ENCODE data around the gene NEO1.

The NEO1 gene

DNA sequence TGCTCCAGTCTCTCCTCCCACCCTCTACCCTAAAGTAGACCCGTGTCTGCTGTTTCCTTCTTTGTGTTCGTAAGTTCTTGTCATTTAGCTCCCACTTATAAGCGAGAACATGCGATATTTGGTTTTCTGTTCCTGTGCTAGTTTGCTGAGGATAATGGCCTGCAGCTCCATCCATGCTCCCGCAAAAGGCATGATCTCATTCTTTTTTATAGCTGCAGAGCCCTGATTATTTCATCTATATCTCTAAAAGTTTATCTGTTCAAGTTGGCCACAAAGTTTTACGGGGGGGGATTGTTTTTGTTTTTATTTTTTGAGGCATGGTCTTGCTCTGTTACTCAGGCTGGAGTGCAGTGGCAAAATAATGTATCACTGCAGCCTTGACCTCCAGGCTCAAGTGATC is 4.4 kb upstream of the NEO1 start:
- no peak for DNase-seq (ENCODE audit: low read depth)
- H3K4me3 ChIP-seq (ENCODE audit: low read depth, low read length): no peak overlapping the region
- TF ChIP-seq, protein P1, sequence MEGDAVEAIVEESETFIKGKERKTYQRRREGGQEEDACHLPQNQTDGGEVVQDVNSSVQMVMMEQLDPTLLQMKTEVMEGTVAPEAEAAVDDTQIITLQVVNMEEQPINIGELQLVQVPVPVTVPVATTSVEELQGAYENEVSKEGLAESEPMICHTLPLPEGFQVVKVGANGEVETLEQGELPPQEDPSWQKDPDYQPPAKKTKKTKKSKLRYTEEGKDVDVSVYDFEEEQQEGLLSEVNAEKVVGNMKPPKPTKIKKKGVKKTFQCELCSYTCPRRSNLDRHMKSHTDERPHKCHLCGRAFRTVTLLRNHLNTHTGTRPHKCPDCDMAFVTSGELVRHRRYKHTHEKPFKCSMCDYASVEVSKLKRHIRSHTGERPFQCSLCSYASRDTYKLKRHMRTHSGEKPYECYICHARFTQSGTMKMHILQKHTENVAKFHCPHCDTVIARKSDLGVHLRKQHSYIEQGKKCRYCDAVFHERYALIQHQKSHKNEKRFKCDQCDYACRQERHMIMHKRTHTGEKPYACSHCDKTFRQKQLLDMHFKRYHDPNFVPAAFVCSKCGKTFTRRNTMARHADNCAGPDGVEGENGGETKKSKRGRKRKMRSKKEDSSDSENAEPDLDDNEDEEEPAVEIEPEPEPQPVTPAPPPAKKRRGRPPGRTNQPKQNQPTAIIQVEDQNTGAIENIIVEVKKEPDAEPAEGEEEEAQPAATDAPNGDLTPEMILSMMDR (IDR thresholded peaks at IDR 0.05; ENCODE audit: control insufficient read depth, extremely low read depth, insufficient read depth): no peak

DNA sequence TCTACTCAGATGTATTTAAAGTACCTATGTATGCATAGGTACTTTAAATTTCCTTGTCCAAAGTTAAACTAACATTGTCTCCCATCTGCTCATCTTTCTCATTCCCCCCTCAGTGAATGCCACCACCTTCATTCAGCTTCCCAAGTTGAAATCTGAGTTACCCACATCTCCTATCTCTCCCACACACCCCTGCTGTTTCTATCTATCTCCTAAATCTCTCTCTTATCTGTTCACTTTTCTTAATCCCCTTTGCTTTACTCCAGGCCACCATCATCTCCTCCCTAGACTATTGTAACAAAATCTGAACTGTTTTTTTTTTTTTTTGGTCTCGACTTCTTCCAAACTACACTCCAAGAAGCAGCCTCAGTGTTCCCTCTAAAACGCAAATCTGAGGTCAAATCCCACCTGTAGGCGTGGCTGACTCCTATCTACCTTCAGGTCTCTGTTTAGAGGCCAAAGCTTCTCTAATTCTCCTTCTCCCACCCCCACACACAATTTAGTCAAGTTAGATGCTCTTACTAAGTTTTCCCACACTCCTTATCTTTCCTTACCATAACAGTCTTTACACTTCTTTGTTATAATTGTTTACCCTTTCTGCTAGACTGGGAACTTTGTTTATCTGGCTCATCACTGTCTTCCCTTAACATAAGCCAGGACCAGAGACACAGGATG is 3.5 kb upstream of the NEO1 start:
- no peak for DNase-seq (ENCODE audit: low read depth)
- TF ChIP-seq, protein P1 (IDR thresholded peaks at IDR 0.05; ENCODE audit: control insufficient read depth, extremely low read depth, insufficient read depth): no peak
- no peak overlapping the region for H3K4me3 ChIP-seq (ENCODE audit: low read depth, low read length)

DNA sequence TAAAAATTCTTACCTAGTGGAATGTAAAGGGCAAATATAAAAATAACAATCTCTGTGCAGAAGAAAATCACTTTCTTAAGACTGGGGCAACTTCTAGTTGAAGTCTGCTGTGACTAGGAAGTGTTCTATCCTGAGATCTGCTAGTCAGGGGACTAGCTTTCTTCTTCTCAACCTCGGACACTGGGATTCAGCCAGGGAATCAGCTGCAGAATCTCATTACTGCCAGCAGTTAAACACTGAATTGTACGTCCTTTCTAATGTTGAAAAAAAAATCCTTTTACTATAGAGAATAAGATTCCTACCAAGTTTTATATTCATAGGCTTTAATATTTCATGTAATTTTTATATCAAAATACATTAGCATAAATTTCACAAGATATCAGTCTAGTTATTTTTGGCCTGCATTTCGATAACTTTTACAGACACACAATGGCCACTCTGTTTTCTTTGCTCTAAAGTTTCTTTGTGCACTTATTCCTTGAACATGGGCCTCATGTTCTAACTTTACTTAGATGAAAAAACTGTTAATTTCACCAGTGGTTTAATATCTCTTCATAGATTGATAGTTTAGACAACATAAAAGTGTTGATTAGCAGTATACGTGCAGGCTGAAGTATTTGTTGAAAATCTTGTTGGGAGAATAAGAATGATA is 2.6 kb upstream of the NEO1 start:
- DNase-seq (ENCODE audit: low read depth): no peak
- H3K4me3 ChIP-seq (ENCODE audit: low read depth, low read length): no peak overlapping the region
- TF ChIP-seq, protein P1 (IDR thresholded peaks at IDR 0.05; ENCODE audit: control insufficient read depth, extremely low read depth, insufficient read depth): no peak

DNA sequence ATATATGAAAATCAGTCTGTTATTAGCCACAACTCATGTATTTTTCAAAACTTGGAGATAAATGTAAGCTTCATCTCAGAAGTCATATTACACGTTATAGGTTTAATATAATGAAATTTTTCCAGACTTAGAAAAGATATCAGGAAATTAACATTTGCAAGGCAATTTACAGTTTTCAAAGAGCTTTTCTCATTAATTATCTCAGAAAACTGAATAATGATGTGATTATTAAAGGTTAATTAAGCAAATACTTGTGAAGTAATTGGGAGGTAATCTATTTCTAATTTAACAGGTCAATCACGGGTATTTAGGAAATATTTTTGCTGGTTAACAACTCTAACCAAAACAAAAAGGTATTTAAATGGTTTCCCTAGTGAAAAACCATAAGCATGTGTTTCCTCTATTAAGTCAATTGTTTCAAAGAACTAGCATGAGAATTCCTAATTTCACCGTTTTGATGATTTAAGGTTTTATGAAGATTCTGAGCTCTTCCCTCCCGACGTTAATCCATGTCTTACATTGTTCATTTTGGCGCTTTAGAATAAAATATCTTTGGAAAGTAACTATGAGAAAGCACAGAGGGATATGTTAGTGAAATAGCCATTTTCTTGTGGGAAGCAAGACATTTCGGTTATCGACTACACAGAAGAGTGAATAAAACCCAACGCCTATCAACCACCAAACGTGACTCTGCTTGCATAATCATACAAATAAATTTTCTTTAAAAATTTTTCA is 1.5 kb upstream of the NEO1 start:
- TF ChIP-seq, protein P1 (IDR thresholded peaks at IDR 0.05; ENCODE audit: control insufficient read depth, extremely low read depth, insufficient read depth): no peak
- no peak for DNase-seq (ENCODE audit: low read depth)
- H3K4me3 ChIP-seq (ENCODE audit: low read depth, low read length): peak overlapping the region; percentile 75

DNA sequence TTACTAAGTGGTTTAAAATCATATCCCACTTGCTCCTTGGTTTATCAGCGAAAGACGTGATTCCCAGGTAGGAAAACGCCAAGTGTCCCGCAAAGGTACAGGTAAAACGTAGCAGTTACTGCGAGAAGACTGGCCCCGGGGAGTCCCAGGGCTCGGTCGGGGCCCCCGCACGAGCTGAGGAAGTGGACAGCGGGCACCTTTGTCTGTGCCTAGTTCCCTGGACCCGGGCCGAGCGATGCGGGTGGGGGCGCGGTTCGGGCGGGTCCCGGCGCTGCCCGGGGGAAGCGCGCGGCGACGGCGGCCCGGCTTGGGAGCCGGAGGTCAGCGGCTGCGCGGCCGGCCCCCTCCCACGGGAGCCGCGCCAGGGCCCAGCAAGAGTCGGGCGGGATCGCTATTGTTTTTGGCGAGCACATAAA is 864 bp upstream of the NEO1 start:
- no peak for DNase-seq (ENCODE audit: low read depth)
- TF ChIP-seq, protein P1 (IDR thresholded peaks at IDR 0.05; ENCODE audit: control insufficient read depth, extremely low read depth, insufficient read depth): no peak
- H3K4me3 ChIP-seq (ENCODE audit: low read depth, low read length): peak overlapping the region; percentile 75

DNA sequence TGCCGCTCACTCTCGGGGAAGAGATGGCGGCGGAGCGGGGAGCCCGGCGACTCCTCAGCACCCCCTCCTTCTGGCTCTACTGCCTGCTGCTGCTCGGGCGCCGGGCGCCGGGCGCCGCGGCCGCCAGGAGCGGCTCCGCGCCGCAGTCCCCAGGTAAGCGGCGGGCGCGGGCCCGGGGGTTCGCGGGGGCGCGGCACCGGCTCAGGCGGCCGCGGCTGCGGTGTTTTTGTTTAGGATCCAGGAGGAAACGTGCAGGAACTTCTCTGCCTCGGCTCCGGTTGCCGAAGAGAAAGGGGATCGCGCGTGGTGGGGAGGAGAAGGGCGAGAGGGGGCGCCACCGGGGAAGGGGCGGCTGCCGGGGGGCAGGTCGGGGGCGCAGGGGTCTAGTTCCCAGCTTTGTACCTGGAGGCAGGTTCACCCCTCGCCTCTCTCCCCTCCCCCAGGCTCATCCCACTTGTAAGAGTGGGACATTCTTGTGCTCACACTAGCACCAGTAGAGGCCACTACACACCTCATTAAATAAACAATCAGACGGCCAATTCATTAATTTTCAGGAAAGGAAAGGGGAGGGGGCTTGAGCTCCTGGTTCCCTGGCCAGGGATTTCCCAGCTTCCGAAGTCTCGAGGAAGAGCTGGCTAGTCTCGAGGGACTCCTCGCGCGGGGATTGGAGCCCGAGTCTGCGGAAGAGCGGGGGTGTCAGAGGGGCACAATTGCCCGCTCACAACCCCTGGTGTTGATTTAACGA is 562 bp downstream of the NEO1 start:
- TF ChIP-seq, protein P1 (IDR thresholded peaks at IDR 0.05; ENCODE audit: control insufficient read depth, extremely low read depth, insufficient read depth): peak; percentile 40
- H3K4me3 ChIP-seq (ENCODE audit: low read depth, low read length): peak overlapping the region; percentile 61
- DNase-seq (ENCODE audit: low read depth): no peak

Data from LNCaP clone FGC (cell line).